Activated CD8-positive, alpha-beta T cell treated with anti-CD3 and anti-CD28 coated beads, Interleukin-2, amount 10 ng/mL, durations not matched to agents 7 days and 5 days (primary cell): ENCODE data around the gene DAPK2. TPM values are rescaled to one million over a fixed set of nuclear protein-coding genes. Genes with fewer than 3 reads are reported as not detected.

Source experiments
- ATAC-seq: fragments of 150-1000 bp; cut with Tn5 transposase; one replicate; pipeline ENCODE4 v1.10.0; 2021; ENCODE audit warnings: moderate library complexity
- CTCF ChIA-PET: fragments of 350-600 bp; sonication (Branson Sonifier 250); formaldehyde crosslinking; loops from one replicate; lab custom pipeline; 2021; ENCODE audit warnings: antibody characterized with exemption; lab: Charles Lee
- POLR2A ChIA-PET: fragments of 350-600 bp; sonication (Branson Sonifier 250); formaldehyde crosslinking; loops from one replicate; lab custom pipeline; 2021; ENCODE audit warnings: antibody characterized with exemption; lab: Charles Lee
- DNase-seq: peaks from one replicate; pipeline ENCODE4 v3.0.0-alpha.2; 2020
- H3K27ac Mint-ChIP-seq: one replicate; pipeline ENCODE4 v1.8.0; 2021; ENCODE audit warnings: mild to moderate bottlenecking, mixed read lengths
- H3K27me3 Mint-ChIP-seq: one replicate; pipeline ENCODE4 v1.8.0; 2021; ENCODE audit warnings: low read depth, mixed read lengths
- H3K36me3 Mint-ChIP-seq: one replicate; pipeline ENCODE4 v1.8.0; 2021; ENCODE audit warnings: low read depth, mixed read lengths
- H3K4me1 Mint-ChIP-seq: one replicate; pipeline ENCODE4 v1.8.0; 2021; ENCODE audit warnings: low read depth, mixed read lengths
- H3K4me3 Mint-ChIP-seq: one replicate; pipeline ENCODE4 v1.8.0; 2021; ENCODE audit warnings: mild to moderate bottlenecking, mixed read lengths
- H3K9me3 Mint-ChIP-seq: one replicate; pipeline ENCODE4 v1.8.0; 2022; ENCODE audit warnings: mixed read lengths; ENCODE audit not compliant: insufficient read depth
- total RNA-seq, 2 experiments: library from RNA; stranded (reverse); gene quantifications; one replicate each; pipeline ENCODE4 v1.2.3, GENCODE V29; 2021

DAPK2 gene
- total RNA-seq, 2 experiments from 2014 or later, result 1.3 to 1.5 TPM

- Mint-ChIP-seq H3K4me3 (no peak overlapping the region), H3K36me3 (no peaks in the 10 kb centered on the region), H3K4me1 (peaks cover 51% of the 10 kb centered on the region), H3K9me3 (no peaks in the 10 kb centered on the region), H3K27ac (no peak overlapping the region), H3K27me3 (no peaks in the 10 kb centered on the region)
- ChIA-PET POLR2A (interaction anchor here (1.1 kb wide), 1 partner anchor 57 kb away, joined by 3 read pairs; no protein-coding TSS in a partner anchor), CTCF (interaction anchor here (0.7 to 8.6 kb wide), 29 partner anchors 9 to 417 kb away, joined by 3 to 130 read pairs (median 4); partner anchors contain the start of gene DAPK2)
- DNase-seq, result no peak
- no peak for ATAC-seq
Measured at GRCh38 chr15:63889831-63890230, 156.5 kb downstream of the DAPK2 start.

- H3K36me3 Mint-ChIP-seq, result no peaks in the 10 kb centered on the region
- DNase-seq (no peak), ATAC-seq (no peak)
- H3K4me3 Mint-ChIP-seq, result no peak overlapping the region
- ChIA-PET CTCF (interaction anchor here (1.3 to 8.6 kb wide), 3 partner anchors 46 to 158 kb away, joined by 3 to 130 read pairs (median 3); no protein-coding TSS in a partner anchor), POLR2A (interaction anchor here (0.6 to 1.1 kb wide), 2 partner anchors 56 to 147 kb away, joined by 3 read pairs; no protein-coding TSS in a partner anchor)
- H3K27ac Mint-ChIP-seq, result no peak overlapping the region
- H3K4me1 Mint-ChIP-seq, result peaks cover 45% of the 10 kb centered on the region
- H3K9me3 Mint-ChIP-seq, result no peaks in the 10 kb centered on the region
- no peaks in the 10 kb centered on the region for H3K27me3 Mint-ChIP-seq
Measured at GRCh38 chr15:63888823-63889222, 157.5 kb downstream of the DAPK2 start.

- Mint-ChIP-seq H3K27me3 (no peaks in the 10 kb centered on the region), H3K9me3 (no peaks in the 10 kb centered on the region), H3K4me3 (no peak overlapping the region), H3K36me3 (no peaks in the 10 kb centered on the region), H3K4me1 (peaks cover 38% of the 10 kb centered on the region), H3K27ac (no peak overlapping the region)
- DNase-seq, result no peak
- POLR2A ChIA-PET, result no interaction called here
- CTCF ChIA-PET, result interaction anchor here (1.3 to 8.6 kb wide), 3 partner anchors 46 to 159 kb away, joined by 3 to 130 read pairs (median 3); no protein-coding TSS in a partner anchor
- no peak for ATAC-seq
Measured at GRCh38 chr15:63888146-63888545, 158.1 kb downstream of the DAPK2 start.

- POLR2A ChIA-PET, result interaction anchor here (0.6 kb wide), 1 partner anchor 38 kb away, joined by 3 read pairs; no protein-coding TSS in a partner anchor
- Mint-ChIP-seq H3K27ac (no peak overlapping the region), H3K9me3 (no peaks in the 10 kb centered on the region), H3K4me3 (no peak overlapping the region), H3K36me3 (no peaks in the 10 kb centered on the region), H3K4me1 (peaks cover 34% of the 10 kb centered on the region), H3K27me3 (no peaks in the 10 kb centered on the region)
- CTCF ChIA-PET, result no interaction called here
- DNase-seq (no peak), ATAC-seq (no peak)
Measured at GRCh38 chr15:63887630-63888029, 158.7 kb downstream of the DAPK2 start.

- Mint-ChIP-seq H3K4me1 (peaks cover 18% of the 10 kb centered on the region), H3K27me3 (no peaks in the 10 kb centered on the region), H3K4me3 (no peak overlapping the region), H3K36me3 (no peaks in the 10 kb centered on the region), H3K27ac (no peak overlapping the region), H3K9me3 (no peaks in the 10 kb centered on the region)
- DNase-seq (no peak), ATAC-seq (no peak)
- CTCF ChIA-PET, result no interaction called here
- POLR2A ChIA-PET, result no interaction called here
Measured at GRCh38 chr15:63884953-63885352, 161.3 kb downstream of the DAPK2 start.

GRCh38 chr15:63881431-63881830, 164.9 kb downstream of the DAPK2 start:
- Mint-ChIP-seq H3K4me1 (peaks cover 4% of the 10 kb centered on the region), H3K27me3 (no peaks in the 10 kb centered on the region), H3K27ac (no peak overlapping the region), H3K4me3 (no peak overlapping the region), H3K36me3 (no peaks in the 10 kb centered on the region), H3K9me3 (no peaks in the 10 kb centered on the region)
- ChIA-PET CTCF (interaction anchor here (0.9 to 2.6 kb wide), 4 partner anchors 9 to 129 kb away, joined by 3 to 11 read pairs (median 4); no protein-coding TSS in a partner anchor), POLR2A (no interaction called here)
- no peak for DNase-seq
- no peak for ATAC-seq

- no peak for DNase-seq
- ChIA-PET CTCF (interaction anchor here (1.1 to 2.6 kb wide), 3 partner anchors 9 to 129 kb away, joined by 4 to 11 read pairs (median 5); no protein-coding TSS in a partner anchor), POLR2A (no interaction called here)
- peaks cover 4% of the 10 kb centered on the region for H3K4me1 Mint-ChIP-seq
- ATAC-seq, result no peak
- no peaks in the 10 kb centered on the region for H3K27me3 Mint-ChIP-seq
- no peak overlapping the region for H3K4me3 Mint-ChIP-seq
- H3K27ac Mint-ChIP-seq, result no peak overlapping the region
- H3K36me3 Mint-ChIP-seq, result no peaks in the 10 kb centered on the region
- H3K9me3 Mint-ChIP-seq, result no peaks in the 10 kb centered on the region
Measured at GRCh38 chr15:63880744-63881143, 165.5 kb downstream of the DAPK2 start.

GRCh38 chr15:63879995-63880394, 166.3 kb downstream of the DAPK2 start:
- no peak for DNase-seq
- no peaks in the 10 kb centered on the region for H3K9me3 Mint-ChIP-seq
- H3K36me3 Mint-ChIP-seq, result no peaks in the 10 kb centered on the region
- peaks cover 4% of the 10 kb centered on the region for H3K4me1 Mint-ChIP-seq
- H3K27me3 Mint-ChIP-seq, result no peaks in the 10 kb centered on the region
- H3K27ac Mint-ChIP-seq, result no peak overlapping the region
- POLR2A ChIA-PET, result no interaction called here
- ATAC-seq, result no peak
- CTCF ChIA-PET, result interaction anchor here (1.2 to 2.6 kb wide), 2 partner anchors 10 to 65 kb away, joined by 3 to 11 read pairs; no protein-coding TSS in a partner anchor
- no peak overlapping the region for H3K4me3 Mint-ChIP-seq

GRCh38 chr15:63879211-63879610, 167.1 kb downstream of the DAPK2 start:
- ATAC-seq, result no peak
- Mint-ChIP-seq H3K36me3 (no peaks in the 10 kb centered on the region), H3K27me3 (no peaks in the 10 kb centered on the region), H3K4me3 (no peak overlapping the region), H3K9me3 (no peaks in the 10 kb centered on the region), H3K4me1 (peaks cover 4% of the 10 kb centered on the region), H3K27ac (no peak overlapping the region)
- no peak for DNase-seq
- ChIA-PET POLR2A (no interaction called here), CTCF (interaction anchor here (1.2 to 1.8 kb wide), 2 partner anchors 11 to 66 kb away, joined by 3 to 5 read pairs; no protein-coding TSS in a partner anchor)

GRCh38 chr15:63877713-63878271, 168.5 kb downstream of the DAPK2 start:
- ATAC-seq (no peak), DNase-seq (no peak)
- Mint-ChIP-seq H3K9me3 (no peaks in the 10 kb centered on the region), H3K27me3 (no peaks in the 10 kb centered on the region), H3K36me3 (no peaks in the 10 kb centered on the region), H3K4me1 (peaks cover 4% of the 10 kb centered on the region), H3K4me3 (no peak overlapping the region), H3K27ac (no peak overlapping the region)
- ChIA-PET CTCF (interaction anchor here (0.6 to 1.8 kb wide), 2 partner anchors 12 to 126 kb away, joined by 3 to 5 read pairs; no protein-coding TSS in a partner anchor), POLR2A (no interaction called here)

GRCh38 chr15:63876085-63876662, 170.1 kb downstream of the DAPK2 start:
- DNase-seq (no peak), ATAC-seq (no peak)
- no peak overlapping the region for H3K4me3 Mint-ChIP-seq
- no peaks in the 10 kb centered on the region for H3K4me1 Mint-ChIP-seq
- H3K27me3 Mint-ChIP-seq, result no peaks in the 10 kb centered on the region
- no peaks in the 10 kb centered on the region for H3K36me3 Mint-ChIP-seq
- CTCF ChIA-PET, result interaction anchor here (1.5 kb wide), 1 partner anchor 70 kb away, joined by 4 read pairs; no protein-coding TSS in a partner anchor
- no peaks in the 10 kb centered on the region for H3K9me3 Mint-ChIP-seq
- POLR2A ChIA-PET, result no interaction called here
- H3K27ac Mint-ChIP-seq, result no peak overlapping the region

- H3K27ac Mint-ChIP-seq, result no peak overlapping the region
- H3K27me3 Mint-ChIP-seq, result no peaks in the 10 kb centered on the region
- no peaks in the 10 kb centered on the region for H3K9me3 Mint-ChIP-seq
- no peak for ATAC-seq
- ChIA-PET POLR2A (interaction anchor here (0.9 kb wide), 1 partner anchor 19 kb away, joined by 4 read pairs; no protein-coding TSS in a partner anchor), CTCF (interaction anchor here (1.5 kb wide), 1 partner anchor 72 kb away, joined by 4 read pairs; no protein-coding TSS in a partner anchor)
- H3K36me3 Mint-ChIP-seq, result no peaks in the 10 kb centered on the region
- H3K4me1 Mint-ChIP-seq, result peaks cover 5% of the 10 kb centered on the region
- DNase-seq, result no peak
- no peak overlapping the region for H3K4me3 Mint-ChIP-seq
Measured at GRCh38 chr15:63874616-63875015, 171.7 kb downstream of the DAPK2 start.
